Measurements from ENCODE around the gene CYTH4.
"Not testable (repeated sequence)": the region's sequence is repeated elsewhere in the genome, so short reads cannot be mapped to it uniquely, and the experiment has no call there.

CYTH4 gene

GRCh38 chr22:37310815-37311595, 28.7 kb downstream of the CYTH4 start:
- DNase-seq = no peak

- DNase-seq = no peak
These were observed 29.5 kb downstream of the CYTH4 start for GRCh38 chr22:37311761-37312312.

- DNase-seq = no peak
These were observed 30.4 kb downstream of the CYTH4 start for GRCh38 chr22:37312549-37313183.

GRCh38 chr22:37313376-37314314, 31.3 kb downstream of the CYTH4 start:
- no peak for DNase-seq

- DNase-seq = no peak
These were observed 32.2 kb downstream of the CYTH4 start for GRCh38 chr22:37314315-37315074.

GRCh38 chr22:37316405-37316804, 34.1 kb downstream of the CYTH4 start:
- DNase-seq = no peak

GRCh38 chr22:37316875-37317371, 34.6 kb downstream of the CYTH4 start:
- peak; percentile 43 to 53 for DNase-seq

- no peak for DNase-seq
These were observed 35.4 kb downstream of the CYTH4 start for GRCh38 chr22:37317698-37318210.

- DNase-seq = no peak
These were observed 36.2 kb downstream of the CYTH4 start for GRCh38 chr22:37318364-37319109.

- no peak for DNase-seq
These were observed 37.2 kb downstream of the CYTH4 start for GRCh38 chr22:37319469-37319868.

GRCh38 chr22:37320726-37321677, 38.7 kb downstream of the CYTH4 start:
- DNase-seq = no peak

GRCh38 chr22:37324340-37325038, 42.2 kb downstream of the CYTH4 start:
- no peak for DNase-seq

- DNase-seq = no peak
These were observed 42.7 kb downstream of the CYTH4 start for GRCh38 chr22:37325039-37325395.

- no peak for DNase-seq
These were observed 44.4 kb downstream of the CYTH4 start for GRCh38 chr22:37326726-37327125.

GRCh38 chr22:37328017-37328416, 45.7 kb downstream of the CYTH4 start:
- no peak for DNase-seq

GRCh38 chr22:37328538-37329237, 46.4 kb downstream of the CYTH4 start:
- DNase-seq = not testable (repeated sequence)

- no peak for DNase-seq
These were observed 47.2 kb downstream of the CYTH4 start for GRCh38 chr22:37329238-37330140.
